HAP-1 (cell line): Measurements from ENCODE around the gene CCDC117.

ENCODE experiments used
- DNase-seq, 2 experiments: peaks; one replicate each; pipeline ENCODE4 v3.0.0-alpha.2; 2016 to 2020; ENCODE audit warnings: low spot score in 2 of 2
- H3K27me3 ChIP-seq: fragments of 250-450 bp; sonication (Bioruptor Pico); 2 replicates; pipeline ENCODE4 v1.5.1; 2020; ENCODE audit warnings: low read depth, mild to moderate bottlenecking, moderate library complexity
- H3K36me3 ChIP-seq: fragments of 250-450 bp; sonication (Bioruptor Pico); replicated peaks from 2 replicates; pipeline ENCODE4 v1.5.1; 2020; ENCODE audit warnings: mild to moderate bottlenecking
- H3K4me1 ChIP-seq: fragments of 250-450 bp; sonication (Bioruptor Pico); 2 replicates; pipeline ENCODE4 v1.5.1; 2020; ENCODE audit warnings: mild to moderate bottlenecking
- H3K4me3 ChIP-seq: fragments of 250-450 bp; sonication (Bioruptor Pico); 2 replicates; pipeline ENCODE4 v1.5.1; 2020; ENCODE audit warnings: mild to moderate bottlenecking, moderate library complexity
- H3K9me3 ChIP-seq: fragments of 250-450 bp; sonication (Bioruptor Pico); 2 replicates; pipeline ENCODE4 v1.5.1; 2020; ENCODE audit warnings: mild to moderate bottlenecking, moderate library complexity
- in situ Hi-C: fragments of 300-500 bp; cut with MboI; formaldehyde crosslinking; loops from 3 replicates; pipeline ENCODE4 v1.14.3; 2020; ENCODE audit warnings: low sequenced_read_pairs, inconsistent platforms, mixed read lengths

CCDC117 gene

GRCh38 chr22:28837640-28838039, 65.1 kb downstream of the CCDC117 start:
- Histone ChIP-seq H3K27me3 (no peaks in the 10 kb centered on the region), H3K4me3 (no peak overlapping the region), H3K36me3 (no peaks in the 10 kb centered on the region), H3K9me3 (no peaks in the 10 kb centered on the region), H3K4me1 (no peaks in the 10 kb centered on the region)
- DNase-seq, result no peak
- in situ Hi-C loops, result loop anchor here (25.0 kb wide), 1 partner anchor 825 kb away; no protein-coding TSS in a partner anchor
